GM12878 (cell line): ENCODE results near the gene ADIG. TPM values are rescaled to one million over a fixed set of nuclear protein-coding genes. Genes with fewer than 3 reads are reported as not detected.

ENCODE experiments used
- ATAC-seq: fragments of 200-7000 bp; cut with Tn5 transposase; 3 replicates; pipeline ENCODE4 v1.9.1; 2020; ENCODE audit warnings: mild to moderate bottlenecking, moderate library complexity
- BruUV-seq: library from RNA; stranded (reverse); fragments of 400-500 nt; replicated peaks from 2 replicates; lab custom pipeline; 2021; lab: Mats Ljungman, UMichigan
- CTCF ChIA-PET: fragments of 300-600 bp; sonication (Branson Sonifier 250); formaldehyde crosslinking; extraction: SDS; loops from one replicate; lab custom pipeline; 2021; ENCODE audit warnings: inconsistent platforms; lab: Yijun Ruan, JAX
- POLR2A ChIA-PET: fragments of 350-600 bp; formaldehyde crosslinking; extraction: SDS; loops from one replicate; lab custom pipeline; 2021; ENCODE audit warnings: inconsistent platforms; lab: Charles Lee
- RAD21 ChIA-PET: fragments of 300-600 bp; sonication (Branson Sonifier 250); formaldehyde crosslinking; loops from one replicate; lab custom pipeline; 2023; ENCODE audit warnings: antibody characterized with exemption; ENCODE audit not compliant: unreplicated experiment; lab: Charles Lee
- SMC1A ChIA-PET: fragments of 300-600 bp; sonication (Branson Sonifier 250); formaldehyde crosslinking; loops from one replicate; lab custom pipeline; 2023; ENCODE audit not compliant: unreplicated experiment, uncharacterized antibody; lab: Charles Lee
- DNase-seq: peaks from one replicate; pipeline ENCODE4 v3.0.0-alpha.2; 2011; ENCODE audit warnings: low read depth, low spot score
- FAIRE-seq: peaks from 3 replicates; lab custom pipeline; 2011; peaks lifted over from hg19 to GRCh38; lab: Jason Lieb, UNC
- H2AFZ ChIP-seq: 2 replicates; pipeline ENCODE4 v1.6.0; 2011; ENCODE audit warnings: low read depth, low read length, control low read depth; ENCODE audit not compliant: control insufficient read depth
- H3K27ac ChIP-seq: 2 replicates; pipeline ENCODE4 v1.5.1; 2011; ENCODE audit warnings: control low read depth; ENCODE audit not compliant: control insufficient read depth, insufficient read depth
- H3K27me3 ChIP-seq, 2 experiments: replicated peaks in 1 of 2; 2 replicates each; pipeline versions ENCODE4 v1.6.0 to v1.6.1; 2011; ENCODE audit warnings: low read length in 1 of 2; ENCODE audit not compliant: control insufficient read depth in 2 of 2, insufficient read depth in 2 of 2
- H3K36me3 ChIP-seq, 2 experiments: 2 replicates each; pipeline ENCODE4 v1.5.1; 2011; ENCODE audit warnings: low read length in 1 of 2; ENCODE audit not compliant: control insufficient read depth in 2 of 2, insufficient read depth in 2 of 2
- H3K4me1 ChIP-seq: 2 replicates; pipeline ENCODE4 v1.6.1; 2011; ENCODE audit warnings: mild to moderate bottlenecking, low read length, moderate library complexity, mixed read lengths; ENCODE audit not compliant: control insufficient read depth, insufficient read depth
- H3K4me2 ChIP-seq: 2 replicates; pipeline ENCODE4 v1.6.0; 2011; ENCODE audit warnings: control low read depth; ENCODE audit not compliant: control insufficient read depth, insufficient read depth
- H3K4me3 ChIP-seq: fragments of 200-600 bp; sonication (generic); 2 replicates; pipeline ENCODE4 v1.5.1; 2016
- H3K79me2 ChIP-seq: 2 replicates; pipeline ENCODE4 v1.6.0; 2011; ENCODE audit warnings: low read length; ENCODE audit not compliant: control insufficient read depth, insufficient read depth
- H3K9ac ChIP-seq: 2 replicates; pipeline ENCODE4 v1.8.0; 2011; ENCODE audit warnings: low read length, control low read depth, mixed read lengths; ENCODE audit not compliant: control insufficient read depth, insufficient read depth
- H3K9me3 ChIP-seq: replicated peaks from 3 replicates; pipeline ENCODE4 v1.5.1; 2011; ENCODE audit warnings: mild to moderate bottlenecking, low read length; ENCODE audit not compliant: control insufficient read depth, insufficient read depth
- H4K20me1 ChIP-seq: 2 replicates; pipeline ENCODE4 v1.6.0; 2011; ENCODE audit not compliant: control insufficient read depth, insufficient read depth
- KDM1A ChIP-seq: fragments of 200-600 bp; sonication (generic); IDR thresholded peaks from 2 replicates; pipeline ENCODE4 v1.6.1; 2016; ENCODE audit warnings: borderline replicate concordance
- MTA3 ChIP-seq: IDR thresholded peaks from 2 replicates; pipeline ENCODE4 v1.6.1; 2012; ENCODE audit warnings: low read length, inconsistent platforms, borderline replicate concordance
- NFIC ChIP-seq: IDR thresholded peaks from 2 replicates; pipeline ENCODE4 v1.6.1; 2012; ENCODE audit warnings: low read depth, mild to moderate bottlenecking, inconsistent platforms, low read length, moderate library complexity
- NFYB ChIP-seq: IDR thresholded peaks from 2 replicates; pipeline ENCODE4 v1.6.1; 2011; ENCODE audit warnings: low read depth, mild to moderate bottlenecking, low read length, improper control_type of control experiment, moderate library complexity; ENCODE audit not compliant: insufficient read depth
- SPI1 ChIP-seq: IDR thresholded peaks from 2 replicates; pipeline ENCODE4 v1.6.1; 2011; ENCODE audit warnings: low read depth, mild to moderate bottlenecking, low read length, moderate library complexity, borderline replicate concordance; ENCODE audit not compliant: insufficient read depth
- ZBTB40 ChIP-seq: fragments of 450-650 bp; IDR thresholded peaks from 2 replicates; pipeline ENCODE4 v1.6.1; 2016; ENCODE audit warnings: mild to moderate bottlenecking, moderate library complexity, borderline replicate concordance
- WGBS: methylation state at CpG from one replicate; pipeline ENCODE4 v1.1.6; 2016; ENCODE audit warnings: low lambda C conversion rate; ENCODE audit not compliant: insufficient replicate concordance, insufficient coverage; ENCODE audit errors: missing lambda C conversion rate; 5-methylcytosine and 5-hydroxymethylcytosine counted together
- in situ Hi-C: fragments of 300-500 bp; cut with MboI; formaldehyde crosslinking; loops from 9 replicates; pipeline ENCODE4 v1.14.3; 2018; ENCODE audit warnings: mixed read lengths
- intact Hi-C: fragments of 100-400 bp; cut with micrococcal nuclease; formaldehyde crosslinking; loops from one replicate; pipeline ENCODE4 v1.14.2; 2022; ENCODE audit not compliant: unreplicated experiment
- polyA plus RNA-seq, 11 experiments: library from polyadenylated mRNA; depleted of rRNA in 4 of 11; unstranded in 6 of 11; stranded (reverse) in 5 of 11; fragments of >200 nt; fragmentation: Nextera tagmentation in 4 of 11; fragmentation: Illumina TruSeq in 1 of 11; extraction: Ambion mirVana in 4 of 11; extraction: Trizol in 1 of 11; gene quantifications; 1 replicate in 1 of 11; 2 replicates in 10 of 11; pipeline versions ENCODE4 v1.2.1 to v1.2.3, GENCODE V29; 2011 to 2016; ENCODE audit warnings: inconsistent platforms in 2 of 11, missing spikeins in 2 of 11, low read depth in 1 of 11
- total RNA-seq, 4 experiments: library from RNA; depleted of rRNA in 3 of 4; stranded (reverse); fragments of >200 nt in 3 of 4; fragmentation: Illumina TruSeq in 1 of 4; extraction: Trizol in 1 of 4; gene quantifications; 2 replicates each; pipeline versions ENCODE4 v1.2.1 to v1.2.3, GENCODE V29; 2013 to 2021

ADIG gene
- total and polyA plus RNA-seq, 10 of the 15 experiments (the other 5 are each of a cell fraction or from before 2014, with no cell fraction given), result not detected

GRCh38 chr20:38543014-38543906 is 37.7 kb upstream of the ADIG start (continued):
- TF ChIP-seq ZBTB40 (no peak), NFYB (no peak), NFIC (no peak)

- POLR2A ChIA-PET, result no interaction called here
- ATAC-seq, result no peak
These were observed 35.2 kb upstream of the ADIG start for GRCh38 chr20:38545771-38546170.

More at GRCh38 chr20:38545771-38546170, 35.2 kb upstream of the ADIG start:
- no peak overlapping the region for H3K9ac ChIP-seq
- H3K79me2 ChIP-seq, result no peaks in the 10 kb centered on the region
- H3K4me2 ChIP-seq, result no peak overlapping the region
- H3K4me1 ChIP-seq, result no peaks in the 10 kb centered on the region
- no peaks in the 10 kb centered on the region for H3K9me3 ChIP-seq
- TF ChIP-seq SPI1 (no peak), MTA3 (no peak), KDM1A (no peak)
- no peaks in the 10 kb centered on the region for H4K20me1 ChIP-seq
- H3K4me3 ChIP-seq, result no peak overlapping the region
- ChIA-PET SMC1A (interaction anchor here (0.6 kb wide), 1 partner anchor 50 kb away, joined by 4 read pairs; no protein-coding TSS in a partner anchor), RAD21 (no interaction called here), CTCF (no interaction called here)
- no peak for DNase-seq
- H3K27ac ChIP-seq, result no peak overlapping the region
- FAIRE-seq, result no peak
- in situ Hi-C loops (no loop called here), intact Hi-C loops (no loop called here)
- H3K27me3 ChIP-seq, result no peaks in the 10 kb centered on the region
- 98% methylated on average over 2 of the region's 2 CpGs for WGBS
- no TSS peak for BruUV-seq
- no peak overlapping the region for H2AFZ ChIP-seq
- peaks cover 0 to 26% of the 10 kb centered on the region in 2 experiments for H3K36me3 ChIP-seq
